IPS-NIHi11 (cell line): ENCODE results near the gene MAMDC4.
"Not testable (repeated sequence)": the region's sequence is repeated elsewhere in the genome, so short reads cannot be mapped to it uniquely, and the experiment has no call there.

Experiments used
- DNase-seq: peaks from one replicate; pipeline ENCODE4 v3.0.0; 2012; ENCODE audit warnings: mixed read lengths, low spot score

Gene MAMDC4

DNA sequence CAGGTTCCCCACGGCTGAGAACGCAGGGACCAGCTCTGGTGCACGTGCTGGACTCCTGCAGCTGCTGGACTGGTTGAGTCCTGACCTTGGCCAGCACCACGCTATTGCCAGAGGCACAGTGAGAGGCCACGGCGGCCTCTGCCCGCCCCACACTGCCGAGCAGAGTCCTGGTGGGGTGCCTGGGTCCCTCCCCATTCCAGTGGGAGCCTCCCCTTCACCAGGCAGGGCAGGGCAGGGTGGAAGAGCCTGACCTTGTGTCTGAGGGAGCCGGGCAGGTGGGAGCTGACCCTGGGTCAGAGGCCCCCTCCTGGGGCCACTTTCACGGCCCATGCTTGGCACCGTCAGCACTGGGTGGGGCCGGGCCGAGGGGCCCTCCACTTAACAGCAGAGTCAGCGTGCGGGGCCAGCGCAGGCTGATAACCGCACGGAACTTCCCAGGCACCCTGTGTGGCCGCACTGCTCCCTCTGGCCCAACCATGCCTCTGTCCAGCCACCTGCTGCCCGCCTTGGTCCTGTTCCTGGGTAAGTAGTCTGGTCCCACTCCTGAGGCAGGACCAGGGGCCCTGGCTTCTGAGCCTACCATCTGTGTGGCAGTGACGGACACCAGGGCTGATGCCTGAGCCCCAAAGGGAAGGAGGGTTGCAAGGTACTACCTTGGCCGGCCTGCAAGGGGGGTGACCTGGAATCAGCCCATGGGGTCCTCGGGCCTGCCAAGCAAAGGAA is at the start of gene MAMDC4:
TSS of gene MAMDC4 (plus strand) at position 406 of the 723 bp plus-strand sequence. CDS start at position 477, 71 bp downstream.
- DNase-seq = no peak

DNA sequence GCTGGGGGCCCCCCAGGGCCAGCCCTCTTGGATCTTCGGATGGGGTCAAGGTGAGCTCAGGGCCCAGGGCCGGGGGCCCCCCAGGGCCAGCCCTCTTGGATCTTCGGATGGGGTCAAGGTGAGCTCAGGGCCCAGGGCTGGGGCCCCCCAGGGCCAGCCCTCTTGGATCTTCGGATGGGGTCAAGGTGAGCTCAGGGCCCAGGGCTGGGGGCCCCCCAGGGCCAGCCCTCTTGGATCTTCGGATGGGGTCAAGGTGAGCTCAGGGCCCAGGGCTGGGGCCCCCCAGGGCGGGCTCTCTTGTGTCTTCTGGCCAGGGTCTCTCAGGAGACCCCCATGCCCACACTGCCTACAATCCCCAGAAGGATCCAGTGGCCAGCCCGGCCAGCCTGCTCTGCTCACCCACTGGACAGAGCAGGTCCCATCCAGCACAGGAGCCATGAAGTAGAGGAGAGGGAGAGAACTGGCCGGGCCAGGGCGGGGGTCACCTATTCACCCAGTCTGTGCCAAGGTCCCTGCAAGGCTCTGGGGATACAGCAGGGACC is 49.1 kb upstream of the MAMDC4 start:
- DNase-seq = not testable (repeated sequence)

DNA sequence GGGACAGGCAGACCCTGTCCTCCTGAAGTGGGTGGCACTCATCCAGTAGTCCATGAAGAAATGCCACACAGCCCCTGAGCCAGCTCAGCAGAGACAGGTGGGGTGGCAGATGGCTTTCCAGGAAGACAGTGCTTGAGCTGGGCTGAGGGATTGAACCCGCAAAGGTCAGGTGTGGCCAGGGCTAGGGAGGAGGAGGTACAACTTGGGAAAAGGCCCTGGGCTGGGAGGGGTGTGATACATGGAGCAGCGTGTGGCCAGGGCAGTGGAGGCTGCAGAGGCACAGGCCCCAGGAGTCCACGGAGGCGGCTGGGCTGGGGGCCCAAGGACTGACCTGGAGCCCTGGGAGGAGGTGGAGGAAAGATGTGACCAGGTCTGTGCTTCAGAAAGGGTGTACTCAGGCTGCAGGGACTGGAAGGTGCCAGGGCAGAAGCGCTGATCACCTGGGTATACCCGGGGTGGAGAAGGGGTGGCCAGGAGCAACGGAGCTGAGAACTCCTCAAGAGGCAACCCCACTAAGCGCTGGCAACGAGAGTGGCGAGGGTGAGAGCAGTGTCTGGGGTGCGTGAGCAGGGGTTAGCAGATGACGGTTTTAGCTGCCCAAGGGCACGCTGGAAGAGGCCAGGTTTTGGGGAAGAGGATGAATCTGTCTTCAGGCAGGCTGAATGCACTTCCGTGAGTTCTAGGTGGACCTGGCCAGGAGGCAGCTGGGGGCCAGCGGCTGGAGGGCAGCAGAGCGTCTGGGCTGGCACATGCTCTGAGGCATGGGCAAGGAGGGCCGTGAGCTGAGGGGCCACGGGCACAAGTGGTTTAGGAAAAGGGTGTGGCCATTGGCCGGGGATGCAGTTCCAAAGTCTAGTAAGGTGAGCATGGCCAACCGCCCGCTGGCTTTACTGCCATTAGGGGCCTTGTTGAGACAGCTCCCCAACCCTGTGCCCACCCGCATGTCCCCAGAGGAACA is 48.3 kb upstream of the MAMDC4 start:
- no peak for DNase-seq

DNA sequence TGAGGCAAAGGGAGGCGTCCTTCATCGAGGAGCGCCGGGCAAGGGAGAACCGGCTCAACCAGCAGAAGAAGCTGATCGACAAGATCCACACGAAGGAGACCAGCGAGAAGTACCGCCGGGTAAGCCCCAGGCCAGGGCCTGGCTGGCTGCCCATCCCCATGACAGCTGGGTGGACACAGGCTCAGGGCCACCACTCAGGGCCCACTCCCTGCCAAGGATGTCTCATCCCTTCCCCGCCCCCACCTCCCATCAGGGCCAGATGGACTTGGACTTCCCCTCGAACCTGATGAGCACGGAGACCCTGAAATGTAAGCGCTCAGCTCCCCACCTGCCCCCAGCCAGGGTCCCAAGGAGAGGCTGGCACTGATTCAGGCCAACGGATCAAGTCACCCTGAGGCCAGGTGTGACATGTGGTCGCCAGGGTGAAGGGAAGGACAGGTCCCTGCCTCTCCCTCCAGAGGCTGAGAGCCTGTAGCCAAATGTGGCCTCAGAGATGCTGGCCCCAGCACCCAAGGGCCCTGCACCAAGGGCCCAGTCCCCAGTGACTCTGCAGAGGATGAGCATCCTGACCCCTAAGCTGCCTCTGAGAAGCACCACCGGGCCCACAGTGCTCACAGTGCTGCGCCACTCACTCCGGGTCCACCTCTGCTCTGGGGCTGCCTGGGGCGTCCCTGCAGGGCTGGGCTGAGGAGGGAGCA is 47.5 kb upstream of the MAMDC4 start:
- no peak for DNase-seq

DNA sequence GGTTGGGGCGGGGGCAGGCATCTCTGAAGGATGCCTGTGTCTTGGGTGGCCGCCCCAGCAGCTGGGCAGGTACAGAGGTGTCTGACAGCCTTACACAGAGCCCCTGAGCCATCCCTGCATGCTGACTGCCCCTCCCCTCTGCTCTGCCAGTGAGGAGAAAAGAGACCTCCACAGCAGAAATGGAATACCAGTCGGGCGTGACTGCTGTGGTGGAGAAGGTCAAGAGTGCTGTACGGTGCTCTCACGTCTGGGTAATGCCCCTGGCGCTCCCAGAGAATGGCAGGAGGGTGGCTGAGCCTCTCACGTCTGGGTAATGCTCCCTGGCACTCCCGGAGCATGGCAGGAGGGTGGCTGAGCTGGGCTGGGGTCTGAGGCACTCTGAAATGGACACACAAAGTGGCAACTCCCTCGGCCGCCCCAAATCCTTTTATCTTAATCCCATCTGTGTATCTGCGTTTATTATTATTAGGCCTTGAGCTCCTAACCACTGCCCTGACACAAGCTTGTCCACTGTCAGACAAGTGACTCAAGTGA is 46.9 kb upstream of the MAMDC4 start:
- no peak for DNase-seq

DNA sequence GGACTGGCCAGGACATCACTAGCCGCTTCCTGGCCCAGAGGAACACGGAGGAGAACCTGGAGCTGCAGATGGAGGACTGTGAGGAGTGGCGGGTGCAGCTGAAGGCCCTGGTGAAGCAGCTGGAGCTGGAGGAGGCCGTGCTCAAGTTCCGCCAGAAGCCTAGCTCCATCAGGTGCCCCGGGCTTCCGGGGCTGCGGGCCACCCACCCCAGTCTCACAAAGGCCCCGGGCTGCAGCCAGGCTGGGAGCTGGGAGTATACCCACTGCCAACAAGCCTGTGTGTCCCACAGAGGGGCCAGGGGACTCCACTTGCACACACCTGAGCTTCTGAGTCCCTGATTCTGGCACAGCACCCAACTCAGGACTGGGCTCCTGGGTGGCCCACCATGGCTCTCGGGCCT is 46.1 kb upstream of the MAMDC4 start:
- DNase-seq = no peak

DNA sequence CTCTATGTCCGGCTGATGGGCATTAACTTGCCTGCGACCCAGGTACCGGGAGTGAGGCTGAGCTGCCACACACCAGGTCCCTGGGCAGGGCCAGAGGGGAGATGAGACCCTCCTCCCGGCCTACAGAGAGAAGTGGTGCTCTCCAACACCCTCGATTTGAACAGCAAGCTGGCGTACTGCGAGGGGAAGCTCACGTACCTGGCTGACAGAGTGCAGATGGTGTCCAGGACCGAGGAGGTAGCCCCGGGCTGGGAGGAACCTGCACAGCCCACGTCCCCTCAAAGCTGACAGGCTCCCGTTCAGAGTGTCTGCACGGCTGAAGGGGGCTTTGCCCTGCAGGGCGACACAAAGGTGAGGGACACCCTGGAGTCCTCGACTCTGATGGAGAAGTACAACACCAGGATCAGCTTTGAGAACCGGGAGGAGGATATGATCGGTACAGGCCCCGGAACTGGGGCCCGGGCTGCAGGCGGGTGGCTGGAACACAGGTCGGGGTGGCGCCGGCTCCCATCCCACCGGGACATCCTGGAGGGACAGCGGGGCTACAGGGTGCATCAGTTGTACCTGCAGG is 45.4 kb upstream of the MAMDC4 start:
- no peak for DNase-seq

DNA sequence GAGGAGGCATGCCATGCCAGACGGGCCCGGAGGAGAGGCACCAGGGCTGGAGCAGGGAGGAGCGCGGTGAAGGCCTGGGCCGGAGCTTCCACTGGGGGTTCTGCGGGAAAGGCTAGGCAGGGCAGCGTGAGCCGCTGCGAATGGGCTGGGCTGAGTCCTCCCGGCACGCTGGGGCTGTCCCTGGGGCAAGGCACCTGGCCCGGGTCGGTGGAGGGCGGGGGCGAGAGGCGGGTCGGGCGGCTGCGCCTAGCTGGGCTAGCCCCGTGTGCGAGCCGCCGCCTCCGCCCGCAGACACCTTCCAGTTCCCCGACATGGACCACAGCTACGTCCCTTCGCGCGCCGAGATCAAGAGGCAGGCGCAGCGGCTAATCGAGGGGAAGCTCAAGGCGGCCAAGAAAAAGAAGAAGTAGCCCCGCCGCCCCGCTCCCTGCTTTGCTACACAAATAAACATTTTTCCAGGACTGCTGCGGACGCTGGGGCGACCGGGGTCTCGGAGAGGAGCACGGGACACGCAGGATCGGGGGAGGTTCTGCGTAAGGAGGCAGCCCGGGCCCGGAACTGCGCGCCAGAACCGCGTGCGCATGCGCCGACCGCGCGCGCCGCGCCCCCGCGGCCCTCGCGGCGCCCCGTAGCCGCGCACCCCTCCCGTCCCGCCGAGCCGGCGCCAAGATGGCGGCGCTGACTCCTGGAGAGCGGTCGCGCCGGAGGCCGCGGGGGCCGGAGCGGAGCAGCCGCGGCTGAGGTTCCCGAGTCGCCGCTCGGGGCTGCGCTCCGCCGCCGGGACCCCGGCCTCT is 44.7 kb upstream of the MAMDC4 start, which contains the start of gene RABL6:
TSS of gene RABL6 (plus strand) at position 668 of the 794 bp plus-strand sequence. CDS start 249 bp downstream, outside the sequence.
- peak; percentile 98 for DNase-seq

DNA sequence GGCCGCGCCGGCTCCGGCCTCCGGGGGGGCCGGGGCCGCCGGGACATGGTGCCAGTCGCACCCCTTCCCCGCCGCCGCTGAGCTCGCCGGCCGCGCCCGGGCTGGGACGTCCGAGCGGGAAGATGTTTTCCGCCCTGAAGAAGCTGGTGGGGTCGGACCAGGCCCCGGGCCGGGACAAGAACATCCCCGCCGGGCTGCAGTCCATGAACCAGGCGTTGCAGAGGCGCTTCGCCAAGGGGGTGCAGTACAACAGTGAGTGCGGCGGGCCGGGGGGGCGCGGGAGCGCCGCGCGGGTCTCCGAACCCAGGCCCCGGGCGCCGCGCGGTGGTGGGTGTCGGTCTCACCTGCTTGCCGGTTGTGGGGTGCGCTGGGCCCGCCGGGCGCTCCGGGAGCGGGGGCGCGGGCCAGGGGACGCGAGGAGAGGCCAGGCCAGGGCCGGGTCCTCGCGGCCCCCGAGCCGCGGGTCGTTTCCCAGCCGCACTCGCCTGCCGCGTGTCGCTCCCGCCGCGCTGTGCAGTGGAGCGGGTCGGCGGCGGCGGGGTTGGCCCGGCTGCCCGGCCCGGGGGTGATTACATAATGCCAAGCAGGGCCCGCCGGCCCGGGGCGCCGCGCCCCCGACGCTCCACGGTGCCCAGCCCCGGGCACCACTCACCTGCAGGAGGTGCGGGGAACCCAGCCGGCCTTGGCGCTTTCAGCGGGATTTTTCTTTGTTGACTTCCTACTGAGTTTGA is 43.9 kb upstream of the MAMDC4 start:
- DNase-seq = peak; percentile 62

DNA sequence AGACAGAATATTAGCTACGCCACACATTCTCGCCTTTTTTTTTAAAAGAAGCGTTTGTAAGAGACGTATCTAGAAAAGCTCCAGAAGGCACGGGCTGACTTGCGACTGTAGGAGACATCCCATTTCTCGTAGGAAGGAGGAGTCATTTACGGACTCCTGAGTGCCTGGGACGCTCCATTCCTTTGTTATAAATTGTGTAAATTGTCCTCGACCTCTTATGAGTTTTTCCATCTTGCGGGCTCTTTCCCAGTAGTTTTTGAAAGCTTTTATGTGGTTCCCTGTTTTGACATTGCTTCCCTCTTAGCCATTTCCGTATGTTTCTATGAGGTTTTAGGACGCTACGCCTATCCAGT is 43.4 kb upstream of the MAMDC4 start:
- no peak for DNase-seq

DNA sequence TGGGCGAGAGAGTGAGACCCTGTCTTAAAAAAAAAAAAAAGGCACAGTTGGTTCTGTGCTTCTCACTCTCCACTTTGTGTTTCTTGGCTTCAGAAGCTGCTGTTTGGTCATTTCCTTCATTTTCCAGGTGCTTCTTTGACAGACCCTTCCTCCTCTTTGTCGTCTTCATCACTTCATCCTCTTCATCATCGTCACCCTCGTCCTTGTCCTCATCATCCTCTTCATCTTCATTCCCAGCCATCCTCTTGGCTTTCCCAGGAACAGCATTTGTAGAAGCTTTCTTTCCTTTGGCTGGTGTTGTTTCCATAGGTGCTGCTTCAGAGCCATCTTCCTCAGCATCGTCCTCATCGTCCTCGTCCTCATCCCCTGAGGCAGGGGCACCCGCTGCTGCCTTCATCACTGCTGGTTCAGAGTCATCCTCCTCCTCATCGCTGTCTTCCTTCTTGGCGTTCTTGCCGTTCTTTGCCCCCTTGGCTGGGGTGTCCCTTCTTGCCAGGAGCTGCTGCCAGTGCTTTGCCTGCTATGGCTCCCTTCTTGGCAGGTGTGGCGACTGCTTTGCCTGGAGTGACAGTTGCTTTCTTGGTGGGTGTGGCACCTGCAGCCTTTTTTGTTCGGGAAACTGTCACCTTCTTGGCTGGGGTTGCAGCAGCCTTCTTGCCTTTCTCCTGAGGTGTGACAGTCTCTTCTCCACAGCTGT is 37.3 kb upstream of the MAMDC4 start:
- DNase-seq = no peak

DNA sequence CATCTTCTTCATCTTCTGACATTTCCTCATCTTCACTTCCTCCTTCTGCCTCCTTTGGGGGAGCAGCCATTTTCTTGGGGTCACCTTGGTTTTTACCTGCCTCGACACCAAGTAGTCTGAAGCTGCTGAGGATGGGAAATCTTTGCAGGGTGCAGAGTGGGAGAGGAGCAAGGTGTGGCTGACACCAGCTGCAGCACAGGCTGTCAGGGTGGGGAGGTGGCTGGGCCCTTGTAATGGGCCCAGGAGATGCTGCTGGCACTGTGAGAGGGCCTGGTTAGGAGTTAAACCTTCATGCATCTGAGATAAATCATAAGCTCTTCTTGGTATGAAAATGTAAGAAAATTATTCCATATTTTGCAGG is 36.7 kb upstream of the MAMDC4 start:
- no peak for DNase-seq

DNA sequence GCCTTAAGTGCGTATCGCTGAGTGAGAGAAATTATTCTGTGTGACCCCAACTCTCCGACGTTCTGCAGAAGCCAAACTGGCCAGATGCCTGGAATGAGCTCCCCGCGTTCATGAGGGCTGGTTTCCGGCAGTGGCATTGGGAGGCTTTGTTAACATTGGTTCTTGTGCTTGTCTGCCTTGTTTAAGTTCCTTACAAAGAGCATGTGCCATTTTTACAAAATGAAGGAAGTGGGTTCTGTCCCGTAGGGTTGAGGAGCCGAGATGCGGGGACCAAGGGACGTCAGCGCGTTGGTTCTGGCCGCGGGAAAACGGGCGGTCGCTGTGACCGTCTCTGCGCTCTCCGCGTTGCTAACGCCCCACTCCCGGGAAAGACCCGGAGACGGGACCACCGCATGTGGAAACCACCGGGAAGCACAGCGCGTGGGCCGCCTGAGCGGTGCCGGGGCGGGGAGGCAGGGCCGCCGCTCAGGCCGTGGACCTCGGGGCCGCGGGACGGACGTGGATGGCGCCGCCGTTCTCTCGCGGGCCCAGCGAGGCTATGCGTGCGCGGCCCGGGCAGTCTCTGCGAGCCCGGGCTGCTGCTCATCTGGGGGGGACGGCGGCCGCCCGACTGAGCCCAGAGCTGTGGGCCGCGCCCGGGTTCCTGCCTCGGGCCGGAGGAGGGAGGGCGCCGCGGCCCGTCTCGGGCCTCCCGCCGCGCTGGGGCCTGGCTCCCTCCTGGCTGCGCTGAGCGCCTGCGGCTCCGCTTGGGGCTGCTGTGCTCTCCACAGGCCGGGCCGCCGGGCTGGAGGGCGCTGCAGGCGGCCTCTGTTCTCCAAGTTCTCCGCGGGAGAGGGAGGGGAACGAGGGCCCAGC is 30.9 kb upstream of the MAMDC4 start:
- DNase-seq = peak; percentile 87

DNA sequence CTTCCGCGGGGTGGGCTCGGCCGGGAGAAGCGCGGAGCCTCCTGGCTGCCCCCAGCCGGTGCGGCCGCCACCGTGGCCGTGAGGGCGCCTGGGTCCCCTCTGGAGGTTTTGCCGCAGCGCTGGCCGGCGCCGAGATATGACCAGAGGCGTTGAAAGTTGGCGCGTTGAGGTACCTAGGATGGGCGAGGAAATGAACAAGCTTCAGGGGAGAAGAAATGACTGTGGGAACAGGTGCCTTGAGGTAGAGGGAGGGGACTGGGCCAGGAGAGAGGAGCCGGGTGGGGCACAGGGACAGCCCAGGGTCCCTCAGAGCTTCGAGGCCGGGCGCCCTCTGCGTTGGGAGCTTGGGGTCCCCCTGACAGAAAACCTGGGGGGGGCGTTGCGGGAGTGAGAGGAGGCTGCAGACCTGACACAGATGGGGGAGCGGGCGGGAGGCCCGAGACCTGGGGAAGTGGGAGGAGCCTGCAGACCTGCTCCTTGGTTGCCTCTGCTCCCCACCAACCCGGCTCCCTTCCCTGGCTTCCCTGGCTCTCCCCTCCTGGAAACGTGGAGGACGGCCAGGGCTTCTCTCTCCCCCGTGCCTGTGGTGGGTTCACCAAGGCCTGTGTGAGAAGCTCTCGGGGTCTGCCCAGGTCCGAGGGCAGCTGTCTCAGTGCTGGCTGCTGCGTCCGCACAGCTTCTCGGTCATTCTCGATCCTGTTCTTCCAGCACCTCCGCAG is 30.2 kb upstream of the MAMDC4 start:
- DNase-seq = peak; percentile 73

DNA sequence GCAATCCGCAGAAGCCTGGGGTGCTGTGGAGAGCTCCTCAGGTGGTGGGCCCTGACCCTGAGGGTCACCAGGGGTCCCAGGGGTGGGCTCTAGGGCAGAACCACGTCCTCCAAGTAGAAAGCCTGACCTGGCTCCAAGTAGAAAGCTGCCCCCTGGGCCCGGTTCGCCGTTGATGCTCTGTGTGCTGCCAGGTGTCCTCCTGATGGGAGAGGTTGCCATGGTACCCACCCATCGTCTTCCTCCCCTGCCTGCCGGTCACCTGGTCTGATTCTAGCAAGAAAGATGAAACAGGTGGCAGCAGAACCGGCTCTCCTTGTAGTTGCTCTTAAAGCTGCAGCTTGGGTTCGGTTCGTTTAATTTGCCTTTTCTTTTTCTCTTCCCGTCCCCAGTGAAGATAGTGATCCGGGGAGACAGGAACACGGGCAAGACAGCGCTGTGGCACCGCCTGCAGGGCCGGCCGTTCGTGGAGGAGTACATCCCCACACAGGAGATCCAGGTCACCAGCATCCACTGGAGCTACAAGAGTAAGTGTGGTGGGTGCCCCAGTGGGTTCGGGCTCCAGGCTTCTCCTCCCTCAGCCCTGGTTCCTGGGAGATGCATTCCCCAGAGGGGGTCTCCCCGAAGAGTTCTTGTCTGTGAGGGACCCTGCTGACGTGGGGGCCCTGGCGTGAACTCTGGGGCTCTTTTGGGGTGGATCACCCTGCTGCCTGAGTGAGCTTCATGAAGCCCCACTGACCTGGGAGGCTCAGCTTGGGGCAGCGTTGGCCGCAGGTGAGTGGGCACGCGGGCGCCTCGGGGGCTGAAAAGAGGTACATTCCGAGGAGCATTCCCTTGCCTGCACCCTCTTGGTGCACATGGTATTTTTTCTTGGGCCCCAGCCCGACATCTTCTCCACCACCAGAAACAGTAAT is 28.8 kb upstream of the MAMDC4 start:
- no peak for DNase-seq

DNA sequence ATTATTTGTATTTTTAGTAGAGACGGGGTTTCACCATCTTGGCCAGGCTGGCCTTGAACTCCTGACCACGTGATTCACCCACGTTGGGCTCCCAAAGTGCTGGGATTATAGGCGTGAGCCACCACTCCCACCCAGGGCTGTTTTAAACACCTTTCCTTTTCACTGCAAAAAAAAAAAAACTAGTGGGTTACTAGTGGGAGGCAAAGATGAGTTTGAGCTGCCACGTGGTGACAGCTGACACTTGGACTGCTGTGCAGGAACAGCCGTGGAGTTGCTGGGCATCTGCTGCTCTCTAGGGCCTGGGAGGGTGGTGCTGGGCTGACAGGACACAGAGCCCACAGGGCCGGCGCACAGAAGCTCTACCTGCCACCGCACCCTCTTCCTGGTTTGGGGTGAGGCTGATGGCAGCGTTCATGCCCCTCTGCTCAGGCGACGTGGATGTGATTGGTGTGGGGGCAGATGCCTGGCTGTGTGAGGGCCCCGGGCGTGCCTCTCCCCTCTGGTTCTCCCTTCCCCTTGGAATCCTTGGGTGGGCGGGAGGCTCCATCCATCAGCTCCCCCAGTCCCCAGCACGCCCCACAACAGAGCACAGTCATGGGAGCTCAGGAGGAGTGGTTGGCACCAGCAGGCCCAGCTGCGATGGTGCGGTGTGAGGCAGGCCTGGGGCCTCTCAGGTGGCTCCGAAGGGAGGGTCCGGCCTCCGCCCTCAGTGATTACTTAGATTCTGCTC is 27.5 kb upstream of the MAMDC4 start:
- no peak for DNase-seq
